AG09319 (cell line): Measurements from ENCODE around the gene SHANK2.

ENCODE experiments used
- DNase-seq: peaks from one replicate; pipeline ENCODE4 v3.0.0-alpha.2; 2010; ENCODE audit warnings: low read depth; ENCODE audit errors: extremely low read depth
- TF ChIP-seq, protein P1 (sequence below): IDR thresholded peaks from 2 replicates; pipeline ENCODE4 v1.5.1; 2011; ENCODE audit warnings: low read depth, mild to moderate bottlenecking, inconsistent platforms, low read length, moderate library complexity

SHANK2 gene

DNA sequence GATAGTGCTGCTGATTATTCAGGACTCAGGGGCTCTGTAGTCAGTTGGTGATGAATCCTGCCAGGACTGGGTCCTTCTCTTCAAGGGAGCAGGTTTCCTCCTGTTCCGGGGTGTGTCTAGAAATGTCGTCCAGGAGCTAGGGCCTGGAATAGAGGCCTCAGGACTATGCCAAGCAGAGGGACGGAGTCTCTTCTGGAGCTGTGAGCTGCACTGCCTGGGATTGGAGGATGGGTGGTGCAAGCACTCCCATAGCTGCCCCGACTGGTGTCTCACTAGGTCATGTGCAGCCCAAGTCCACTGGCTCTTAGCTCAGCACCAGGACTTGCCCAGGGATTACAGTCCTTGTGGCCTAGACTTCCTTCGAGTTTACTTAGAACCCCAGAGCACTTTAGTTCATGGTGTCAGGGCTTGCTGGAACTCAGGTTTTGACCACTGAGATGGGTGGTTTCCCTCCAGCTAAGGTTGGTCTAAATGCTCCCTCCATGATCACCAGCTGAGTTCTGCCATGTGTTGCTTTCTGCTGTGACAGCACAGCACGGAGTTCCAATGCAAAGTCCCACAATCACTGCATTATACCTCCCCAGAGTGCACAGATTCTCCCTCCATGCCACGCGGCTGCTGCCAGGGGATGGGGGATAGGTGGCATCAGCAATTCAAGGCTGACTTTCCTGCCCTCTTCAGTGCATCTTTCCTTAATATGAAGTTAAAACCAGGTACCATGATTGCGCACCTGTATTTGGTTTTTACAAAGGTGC is 42.6 kb upstream of the SHANK2 start:
- TF ChIP-seq, protein P1, sequence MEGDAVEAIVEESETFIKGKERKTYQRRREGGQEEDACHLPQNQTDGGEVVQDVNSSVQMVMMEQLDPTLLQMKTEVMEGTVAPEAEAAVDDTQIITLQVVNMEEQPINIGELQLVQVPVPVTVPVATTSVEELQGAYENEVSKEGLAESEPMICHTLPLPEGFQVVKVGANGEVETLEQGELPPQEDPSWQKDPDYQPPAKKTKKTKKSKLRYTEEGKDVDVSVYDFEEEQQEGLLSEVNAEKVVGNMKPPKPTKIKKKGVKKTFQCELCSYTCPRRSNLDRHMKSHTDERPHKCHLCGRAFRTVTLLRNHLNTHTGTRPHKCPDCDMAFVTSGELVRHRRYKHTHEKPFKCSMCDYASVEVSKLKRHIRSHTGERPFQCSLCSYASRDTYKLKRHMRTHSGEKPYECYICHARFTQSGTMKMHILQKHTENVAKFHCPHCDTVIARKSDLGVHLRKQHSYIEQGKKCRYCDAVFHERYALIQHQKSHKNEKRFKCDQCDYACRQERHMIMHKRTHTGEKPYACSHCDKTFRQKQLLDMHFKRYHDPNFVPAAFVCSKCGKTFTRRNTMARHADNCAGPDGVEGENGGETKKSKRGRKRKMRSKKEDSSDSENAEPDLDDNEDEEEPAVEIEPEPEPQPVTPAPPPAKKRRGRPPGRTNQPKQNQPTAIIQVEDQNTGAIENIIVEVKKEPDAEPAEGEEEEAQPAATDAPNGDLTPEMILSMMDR, result no peak

DNA sequence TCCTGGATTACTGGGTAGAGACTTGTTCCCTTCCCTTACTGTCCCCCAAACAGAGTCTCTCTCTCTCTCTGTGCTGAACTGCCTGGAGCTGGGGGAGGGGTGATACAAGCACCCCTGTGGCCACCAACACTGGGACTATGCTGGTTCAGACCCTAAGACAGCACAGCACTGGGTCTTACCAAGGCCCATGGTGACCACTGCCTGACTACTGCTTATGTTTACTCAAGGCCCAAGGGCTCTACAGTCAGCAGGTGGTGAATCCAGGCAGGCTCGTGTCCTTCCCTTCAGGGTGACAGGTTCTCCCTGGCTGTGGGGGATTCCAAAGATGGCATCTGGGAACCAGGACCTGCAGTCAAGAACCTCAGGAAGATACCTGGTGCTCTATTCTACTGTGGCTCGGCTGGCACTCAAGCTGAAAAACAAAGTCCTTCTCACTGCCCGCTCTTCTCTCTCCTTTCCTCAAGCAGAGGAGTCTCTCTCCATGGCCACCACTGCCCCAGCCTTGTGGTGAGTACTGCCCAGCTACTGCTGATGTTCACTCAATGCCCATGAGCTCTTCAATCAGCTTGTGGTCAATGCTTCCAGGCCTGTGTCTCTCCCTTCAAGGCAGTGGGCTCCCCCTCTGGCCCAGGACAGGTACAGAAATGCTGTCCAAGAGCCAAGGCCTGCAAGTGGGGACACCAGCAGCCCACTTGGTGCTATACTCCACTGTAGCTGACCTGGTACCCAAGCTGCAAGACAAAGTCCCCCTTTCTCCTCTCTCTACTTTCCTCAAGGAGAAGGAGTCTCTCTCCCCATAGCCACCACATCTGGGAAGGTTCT is 41.8 kb upstream of the SHANK2 start:
- TF ChIP-seq, protein P1, result no peak
- no peak for DNase-seq

More for the DNA sequence above, 42.6 kb upstream of the SHANK2 start:
- no peak for DNase-seq

DNA sequence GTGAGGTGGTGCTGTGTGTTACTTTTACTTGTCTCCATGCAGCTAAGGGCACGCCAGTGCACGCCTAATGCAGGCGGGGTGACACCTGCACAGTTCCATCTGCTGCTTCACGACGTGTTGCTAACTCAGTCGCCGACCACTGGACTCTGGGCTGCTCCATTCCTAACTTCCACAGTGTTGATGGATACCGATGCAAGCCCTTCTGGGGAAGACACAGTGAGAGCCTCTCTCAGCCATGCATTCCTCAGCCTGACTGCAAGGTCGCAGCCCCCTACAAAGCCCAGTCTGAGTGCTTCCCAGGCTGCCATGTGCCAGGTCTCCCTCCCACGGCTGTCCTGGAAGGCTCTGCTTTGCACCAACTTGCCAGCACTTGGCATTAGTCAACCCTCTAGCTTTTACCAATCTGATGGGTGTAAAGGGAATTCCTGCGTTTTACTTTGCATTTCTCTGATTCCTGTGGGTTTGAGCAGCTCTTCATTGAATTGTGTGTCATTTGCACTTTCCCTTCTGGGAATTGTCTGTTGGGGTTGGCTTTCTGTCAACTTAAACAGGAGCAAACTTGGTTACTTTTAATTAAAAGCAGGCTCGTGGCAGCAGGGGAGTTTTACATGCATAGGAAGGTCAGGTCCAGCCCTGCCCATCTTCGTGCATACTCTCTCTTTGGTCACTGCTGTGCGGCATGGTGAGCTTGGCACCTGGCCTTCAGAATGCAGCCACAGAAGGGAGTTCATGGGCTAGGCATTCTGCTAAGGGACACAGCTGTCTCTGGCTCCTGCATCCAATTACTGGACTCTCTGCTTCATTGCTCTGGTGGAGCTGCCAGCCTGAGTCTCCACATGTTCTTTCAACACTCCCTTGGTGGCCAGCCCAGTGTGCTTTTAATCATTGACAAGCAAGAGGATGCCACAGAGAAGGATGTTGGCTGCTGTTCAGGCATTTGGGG is 34.6 kb upstream of the SHANK2 start:
- peak; percentile 97 for DNase-seq
- TF ChIP-seq, protein P1, result no peak

DNA sequence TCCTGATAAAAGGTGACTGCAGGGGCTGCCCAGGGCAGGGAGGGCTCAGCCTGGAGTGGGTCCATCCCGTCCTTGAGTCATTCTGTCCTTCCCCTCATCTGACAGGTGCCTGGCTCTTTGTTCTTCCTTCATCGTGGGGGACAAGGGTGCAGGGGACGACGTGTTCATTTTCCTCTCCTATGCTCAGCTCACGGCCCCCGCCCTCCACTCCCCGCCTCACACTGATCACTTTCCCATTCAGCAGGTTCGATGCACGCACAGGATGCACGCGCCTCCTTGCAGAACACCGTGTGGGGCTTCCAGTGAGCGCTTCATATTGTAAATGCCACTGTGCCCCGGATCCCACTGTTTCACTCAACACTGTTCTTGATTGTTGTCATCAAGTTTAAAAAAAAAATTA is 32.7 kb upstream of the SHANK2 start:
- DNase-seq, result no peak
- TF ChIP-seq, protein P1, result no peak

DNA sequence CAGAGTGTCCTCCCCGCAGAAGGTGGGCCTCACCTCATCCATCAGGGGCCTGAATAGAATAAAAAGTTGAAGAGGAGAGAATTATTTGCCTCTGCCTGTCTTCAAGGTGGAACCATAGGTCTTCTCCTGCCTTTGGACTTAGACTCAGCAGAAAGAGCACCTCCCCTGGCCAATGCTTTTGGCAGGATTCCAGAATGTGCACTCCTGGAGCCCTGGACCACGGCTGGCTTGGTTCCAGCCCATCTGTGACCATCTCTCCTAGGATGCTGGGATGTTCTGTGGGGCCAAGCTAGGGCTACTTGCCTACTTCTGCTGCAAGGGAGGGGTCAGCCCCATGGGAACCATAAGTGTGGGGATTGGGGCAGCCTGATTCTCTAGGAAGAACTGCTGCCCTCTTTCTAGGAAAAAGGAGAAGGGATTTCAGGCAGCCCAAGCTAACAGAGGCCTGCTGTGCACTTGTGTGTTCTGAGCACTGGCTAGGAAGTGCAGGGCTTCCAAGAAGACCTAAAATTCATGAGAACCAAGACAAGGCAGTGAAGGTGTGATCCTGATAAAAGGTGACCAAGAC is 32.2 kb upstream of the SHANK2 start:
- TF ChIP-seq, protein P1, result no peak
- DNase-seq, result no peak

DNA sequence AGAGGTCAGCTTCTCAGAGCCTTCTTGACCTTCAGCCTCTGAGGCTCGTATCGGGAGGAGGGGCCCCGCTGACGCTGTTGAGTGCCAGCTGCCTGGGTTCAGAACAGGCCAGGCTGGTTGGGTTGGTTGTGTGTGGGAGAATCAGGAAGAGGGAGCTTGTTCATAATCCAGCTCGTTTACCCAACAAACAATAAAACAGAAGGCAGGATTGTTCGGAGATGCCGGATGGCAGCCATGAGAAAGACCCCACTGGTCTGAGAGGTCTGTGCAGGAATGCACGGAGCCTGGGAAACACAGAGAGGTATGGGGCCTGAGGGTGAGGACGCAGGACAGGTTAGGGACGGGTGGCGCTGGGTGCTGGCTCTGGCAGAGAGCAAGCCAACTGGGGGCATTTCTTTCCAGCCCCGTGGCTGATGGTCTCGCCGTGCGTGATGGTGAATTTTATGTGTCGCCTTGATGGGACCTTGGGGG is 31.6 kb upstream of the SHANK2 start:
- TF ChIP-seq, protein P1, result no peak
- DNase-seq, result no peak
